HepG2 (cell line): Measurements from ENCODE around the gene IFT52. TPM values are rescaled to one million over a fixed set of nuclear protein-coding genes. Genes with fewer than 3 reads are reported as not detected.

ENCODE experiments used
- DPF2 ChIP-seq: sonication (generic); formaldehyde crosslinking; IDR thresholded peaks from 2 replicates; pipeline ENCODE4 v1.4.0; 2020; ENCODE audit warnings: mild to moderate bottlenecking, low read depth, missing genetic modification reagents, borderline replicate concordance
- MTF2 ChIP-seq: sonication (generic); formaldehyde crosslinking; IDR thresholded peaks from 2 replicates; pipeline ENCODE4 v1.5.0; 2020; ENCODE audit warnings: missing genetic modification reagents, borderline replicate concordance
- PHF20 ChIP-seq: sonication (generic); formaldehyde crosslinking; IDR thresholded peaks from 2 replicates; pipeline ENCODE4 v1.5.0; 2020; ENCODE audit warnings: mild to moderate bottlenecking, missing genetic modification reagents
- ZFP62 ChIP-seq: sonication (generic); formaldehyde crosslinking; IDR thresholded peaks from 2 replicates; pipeline ENCODE4 v1.4.0; 2020; ENCODE audit warnings: missing genetic modification reagents
- ZNF605 ChIP-seq: sonication (generic); formaldehyde crosslinking; IDR thresholded peaks from 2 replicates; pipeline ENCODE4 v1.8.0; 2022; ENCODE audit warnings: mild to moderate bottlenecking, missing genetic modification reagents
- polyA plus RNA-seq, 8 experiments: library from polyadenylated mRNA; depleted of rRNA in 3 of 8; stranded (reverse) in 7 of 8; unstranded in 1 of 8; fragments of >200 nt; fragmentation: Illumina TruSeq in 4 of 8; extraction: Trizol in 4 of 8; gene quantifications; 2 replicates each; pipeline versions ENCODE4 v1.2.1 to v1.2.3, GENCODE V29; 2011 to 2016; ENCODE audit warnings: low read depth in 4 of 8, missing spikeins in 1 of 8, mixed read lengths in 1 of 8; ENCODE audit not compliant: insufficient read depth in 1 of 8
- total RNA-seq, 5 experiments: library from RNA; depleted of rRNA; stranded (reverse); fragments of >200 nt; fragmentation: Illumina TruSeq; extraction: Trizol; gene quantifications; 2 replicates each; pipeline ENCODE4 v1.2.3, GENCODE V29; 2016; ENCODE audit warnings: low read depth in 1 of 5
- TF ChIP-seq, protein P1 (sequence below), 2 experiments: fragments of 450-650 bp in 1 of 2; sonication (generic) in 1 of 2; formaldehyde crosslinking in 1 of 2; IDR thresholded peaks; 2 replicates each; pipeline versions ENCODE4 v1.6.1 to v1.8.0; 2016 to 2022; ENCODE audit warnings: antibody characterized with exemption in 1 of 2, mild to moderate bottlenecking in 1 of 2, missing genetic modification reagents in 1 of 2
- TF ChIP-seq, protein P2 (sequence below): sonication (generic); formaldehyde crosslinking; IDR thresholded peaks from 2 replicates; pipeline ENCODE4 v1.9.0; 2021; ENCODE audit warnings: missing genetic modification reagents, mild to moderate bottlenecking, borderline replicate concordance

Gene IFT52
- total and polyA plus RNA-seq, 2 of the 13 experiments (the other 11 are each of a cell fraction or from before 2014, with no cell fraction given), result 48.0 to 64.0 TPM

- TF ChIP-seq, protein P1, sequence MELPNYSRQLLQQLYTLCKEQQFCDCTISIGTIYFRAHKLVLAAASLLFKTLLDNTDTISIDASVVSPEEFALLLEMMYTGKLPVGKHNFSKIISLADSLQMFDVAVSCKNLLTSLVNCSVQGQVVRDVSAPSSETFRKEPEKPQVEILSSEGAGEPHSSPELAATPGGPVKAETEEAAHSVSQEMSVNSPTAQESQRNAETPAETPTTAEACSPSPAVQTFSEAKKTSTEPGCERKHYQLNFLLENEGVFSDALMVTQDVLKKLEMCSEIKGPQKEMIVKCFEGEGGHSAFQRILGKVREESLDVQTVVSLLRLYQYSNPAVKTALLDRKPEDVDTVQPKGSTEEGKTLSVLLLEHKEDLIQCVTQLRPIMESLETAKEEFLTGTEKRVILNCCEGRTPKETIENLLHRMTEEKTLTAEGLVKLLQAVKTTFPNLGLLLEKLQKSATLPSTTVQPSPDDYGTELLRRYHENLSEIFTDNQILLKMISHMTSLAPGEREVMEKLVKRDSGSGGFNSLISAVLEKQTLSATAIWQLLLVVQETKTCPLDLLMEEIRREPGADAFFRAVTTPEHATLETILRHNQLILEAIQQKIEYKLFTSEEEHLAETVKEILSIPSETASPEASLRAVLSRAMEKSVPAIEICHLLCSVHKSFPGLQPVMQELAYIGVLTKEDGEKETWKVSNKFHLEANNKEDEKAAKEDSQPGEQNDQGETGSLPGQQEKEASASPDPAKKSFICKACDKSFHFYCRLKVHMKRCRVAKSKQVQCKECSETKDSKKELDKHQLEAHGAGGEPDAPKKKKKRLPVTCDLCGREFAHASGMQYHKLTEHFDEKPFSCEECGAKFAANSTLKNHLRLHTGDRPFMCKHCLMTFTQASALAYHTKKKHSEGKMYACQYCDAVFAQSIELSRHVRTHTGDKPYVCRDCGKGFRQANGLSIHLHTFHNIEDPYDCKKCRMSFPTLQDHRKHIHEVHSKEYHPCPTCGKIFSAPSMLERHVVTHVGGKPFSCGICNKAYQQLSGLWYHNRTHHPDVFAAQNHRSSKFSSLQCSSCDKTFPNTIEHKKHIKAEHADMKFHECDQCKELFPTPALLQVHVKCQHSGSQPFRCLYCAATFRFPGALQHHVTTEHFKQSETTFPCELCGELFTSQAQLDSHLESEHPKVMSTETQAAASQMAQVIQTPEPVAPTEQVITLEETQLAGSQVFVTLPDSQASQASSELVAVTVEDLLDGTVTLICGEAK (IDR thresholded peaks at IDR 0.05), result no peak
- TF ChIP-seq, protein P1 (CRISPR knock-in tag; IDR thresholded peaks at IDR 0.05), result no peak
- TF ChIP-seq ZNF605 (CRISPR knock-in tag) (no peak), ZFP62 (no peak), MTF2 (CRISPR knock-in tag) (no peak), DPF2 (CRISPR knock-in tag) (no peak), PHF20 (CRISPR knock-in tag) (no peak)
- TF ChIP-seq, protein P2, sequence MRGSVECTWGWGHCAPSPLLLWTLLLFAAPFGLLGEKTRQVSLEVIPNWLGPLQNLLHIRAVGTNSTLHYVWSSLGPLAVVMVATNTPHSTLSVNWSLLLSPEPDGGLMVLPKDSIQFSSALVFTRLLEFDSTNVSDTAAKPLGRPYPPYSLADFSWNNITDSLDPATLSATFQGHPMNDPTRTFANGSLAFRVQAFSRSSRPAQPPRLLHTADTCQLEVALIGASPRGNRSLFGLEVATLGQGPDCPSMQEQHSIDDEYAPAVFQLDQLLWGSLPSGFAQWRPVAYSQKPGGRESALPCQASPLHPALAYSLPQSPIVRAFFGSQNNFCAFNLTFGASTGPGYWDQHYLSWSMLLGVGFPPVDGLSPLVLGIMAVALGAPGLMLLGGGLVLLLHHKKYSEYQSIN (CRISPR knock-in tag), result no peak
Observed at GRCh38 chr20:43690943-43691598, 100.3 kb downstream of the IFT52 start (continued).
